ENCODE measurements around the gene ERFL. TPM values are rescaled to one million over a fixed set of nuclear protein-coding genes. Genes with fewer than 3 reads are reported as not detected.

ERFL gene
- total and polyA plus RNA-seq, 12 donors, result 0.10 TPM; not detected in 11

DNA sequence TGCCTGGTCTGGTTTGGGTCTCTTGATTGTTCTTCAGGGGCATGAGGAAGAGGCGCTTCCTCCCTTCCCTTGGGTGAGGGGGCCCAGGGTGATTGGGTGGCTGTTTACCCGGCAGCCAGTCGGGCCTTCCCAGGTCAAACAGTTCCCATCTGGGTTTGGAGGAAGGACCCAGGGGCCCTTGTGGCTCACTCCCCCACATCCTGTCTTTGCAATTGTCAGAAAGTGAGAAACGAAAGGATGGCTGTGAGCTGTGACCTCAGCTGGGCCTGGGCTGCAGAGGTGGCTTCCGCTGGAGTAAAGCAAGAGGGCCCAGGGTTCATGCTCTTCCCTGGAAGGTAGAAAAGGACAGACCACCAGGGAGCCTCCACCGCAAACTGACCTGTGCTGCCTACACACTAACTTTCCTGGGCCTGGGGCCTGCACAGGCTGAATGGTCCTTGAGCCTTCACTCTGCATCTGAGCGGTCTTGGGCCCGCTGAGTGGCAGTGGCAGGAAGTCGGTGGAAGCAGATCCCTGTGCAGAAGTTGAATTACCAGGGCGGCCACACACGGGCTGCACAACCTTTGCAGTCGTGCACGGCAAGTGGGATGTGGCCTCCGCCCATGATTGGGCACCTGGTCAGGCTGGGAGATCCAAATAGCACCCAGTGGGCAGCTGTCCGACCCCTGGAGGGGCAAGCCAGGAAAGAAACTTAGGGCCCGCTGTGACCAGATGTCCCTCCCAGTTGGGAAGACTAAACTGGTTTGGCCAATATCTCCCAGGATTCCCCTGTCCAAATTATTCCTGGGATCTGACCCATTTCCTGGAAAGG is 56.5 kb downstream of the ERFL start:
- peak overlapping the region in 1 of 5 donors; percentile 1 for H3K27ac ChIP-seq
- H3K4me1 ChIP-seq (replicated peaks in 1 of 2), result no peaks in the 10 kb centered on the region

DNA sequence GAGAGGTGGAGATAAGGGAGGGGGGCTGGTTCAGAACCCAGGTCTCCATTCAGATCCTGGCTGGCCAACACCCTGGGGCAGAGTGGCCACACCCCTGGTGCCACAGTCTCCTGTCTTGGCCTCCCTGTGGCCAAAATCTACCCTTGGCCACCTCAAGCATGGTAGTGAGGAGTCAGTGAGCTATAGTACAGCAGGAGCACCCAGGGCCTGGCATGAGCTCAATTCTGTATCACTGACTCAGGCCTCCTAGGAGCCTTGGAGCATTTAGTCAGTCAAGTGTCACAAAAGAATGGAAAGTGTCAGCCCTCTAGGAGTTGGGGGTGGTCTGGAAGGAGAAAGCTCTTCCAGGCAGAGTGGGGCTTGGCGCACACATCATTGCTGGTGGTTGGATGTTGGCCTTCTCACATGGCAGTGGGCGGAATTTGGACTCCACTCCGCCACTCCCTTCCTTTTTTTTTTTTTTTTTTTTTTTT is 57.8 kb downstream of the ERFL start:
- Histone ChIP-seq H3K4me1 (replicated peaks in 1 of 2) (no peaks in the 10 kb centered on the region), H3K27me3 (no peaks in the 10 kb centered on the region), H3K9me3 (replicated peaks in 1 of 3) (no peaks in the 10 kb centered on the region), H3K27ac (no peak overlapping the region), H3K36me3 (replicated peaks in 1 of 2) (peaks cover 0 to 65% of the 10 kb centered on the region in 2 donors), H3K4me3 (no peak overlapping the region)
- no peak for TF ChIP-seq POLR2A (IDR thresholded peaks at IDR 0.05)
- TF ChIP-seq, protein P1, sequence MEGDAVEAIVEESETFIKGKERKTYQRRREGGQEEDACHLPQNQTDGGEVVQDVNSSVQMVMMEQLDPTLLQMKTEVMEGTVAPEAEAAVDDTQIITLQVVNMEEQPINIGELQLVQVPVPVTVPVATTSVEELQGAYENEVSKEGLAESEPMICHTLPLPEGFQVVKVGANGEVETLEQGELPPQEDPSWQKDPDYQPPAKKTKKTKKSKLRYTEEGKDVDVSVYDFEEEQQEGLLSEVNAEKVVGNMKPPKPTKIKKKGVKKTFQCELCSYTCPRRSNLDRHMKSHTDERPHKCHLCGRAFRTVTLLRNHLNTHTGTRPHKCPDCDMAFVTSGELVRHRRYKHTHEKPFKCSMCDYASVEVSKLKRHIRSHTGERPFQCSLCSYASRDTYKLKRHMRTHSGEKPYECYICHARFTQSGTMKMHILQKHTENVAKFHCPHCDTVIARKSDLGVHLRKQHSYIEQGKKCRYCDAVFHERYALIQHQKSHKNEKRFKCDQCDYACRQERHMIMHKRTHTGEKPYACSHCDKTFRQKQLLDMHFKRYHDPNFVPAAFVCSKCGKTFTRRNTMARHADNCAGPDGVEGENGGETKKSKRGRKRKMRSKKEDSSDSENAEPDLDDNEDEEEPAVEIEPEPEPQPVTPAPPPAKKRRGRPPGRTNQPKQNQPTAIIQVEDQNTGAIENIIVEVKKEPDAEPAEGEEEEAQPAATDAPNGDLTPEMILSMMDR (IDR thresholded peaks at IDR 0.05), result no peak
- 52 to 89% (median 80%) methylated on average over 2 to 3 of the region's 3 CpGs for whole genome bisulfite sequencing, 4 donors
- intact Hi-C loops (cut with DNase I), result loop anchor here in 1 of 2 donors (10.0 kb wide), 1 partner anchor 84 kb away; the partner anchor contains the start of gene RABAC1
- peak in 2 of 7 donors; percentile 21 to 37 for DNase-seq

More for the DNA sequence above, 56.5 kb downstream of the ERFL start:
- no peak overlapping the region for H3K4me3 ChIP-seq
- H3K9me3 ChIP-seq (replicated peaks in 1 of 3), result no peaks in the 10 kb centered on the region
- 62 to 73% (median 64%) methylated on average over 10 to 16 of the region's 16 CpGs for WGBS, 4 donors
- H3K36me3 ChIP-seq (replicated peaks in 1 of 2), result peaks cover 0 to 54% of the 10 kb centered on the region in 2 donors
- intact Hi-C loops (cut with DNase I), result loop anchor here in 1 of 2 donors (10.0 kb wide), 1 partner anchor 83 kb away; the partner anchor contains the start of gene RABAC1
- no peaks in the 10 kb centered on the region for H3K27me3 ChIP-seq
- DNase-seq, result no peak
- TF ChIP-seq POLR2A (IDR thresholded peaks at IDR 0.05), result no peak
- TF ChIP-seq, protein P1 (IDR thresholded peaks at IDR 0.05), result no peak

DNA sequence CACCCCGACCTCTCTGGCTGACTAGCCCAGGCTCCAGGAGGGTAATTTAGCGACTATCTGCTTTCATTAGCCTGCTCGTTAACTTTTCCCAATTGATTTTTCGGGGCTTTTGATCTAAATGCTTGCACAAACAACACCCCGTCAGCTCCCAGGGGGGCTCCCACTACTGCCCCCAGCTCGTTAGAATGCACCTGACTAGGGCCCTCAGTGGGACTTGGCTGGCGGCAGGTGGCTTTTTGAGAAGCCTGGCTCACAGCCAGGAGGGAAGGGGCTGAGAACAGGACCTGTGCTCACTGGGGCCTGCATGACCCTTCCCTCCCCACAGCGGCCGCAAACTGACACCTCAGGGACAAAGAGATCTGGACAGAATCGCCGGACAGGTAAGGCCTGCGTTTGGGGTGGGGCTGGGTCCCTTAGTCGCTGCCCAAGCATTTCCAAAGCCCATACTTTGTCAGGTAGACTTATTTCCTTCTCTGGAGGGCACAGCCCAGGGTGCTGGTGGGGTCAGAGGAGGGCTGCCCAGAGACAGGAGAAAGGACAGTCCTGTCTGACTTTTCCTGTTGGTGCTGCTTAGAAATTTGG is 58.8 kb downstream of the ERFL start:
- no peak overlapping the region for H3K4me3 ChIP-seq
- H3K27ac ChIP-seq, result no peak overlapping the region
- H3K9me3 ChIP-seq (replicated peaks in 1 of 3), result no peaks in the 10 kb centered on the region
- TF ChIP-seq POLR2A (IDR thresholded peaks at IDR 0.05), result no peak
- TF ChIP-seq, protein P1 (IDR thresholded peaks at IDR 0.05), result no peak
- peaks cover 0 to 75% of the 10 kb centered on the region in 2 donors for H3K36me3 ChIP-seq (replicated peaks in 1 of 2)
- no peak for DNase-seq
- H3K27me3 ChIP-seq, result no peaks in the 10 kb centered on the region
- intact Hi-C loops (cut with DNase I), result no loop called here
- H3K4me1 ChIP-seq (replicated peaks in 1 of 2), result no peaks in the 10 kb centered on the region
- WGBS, 4 donors, result 84 to 85% (median 85%) methylated on average over 12 to 13 of the region's 13 CpGs

DNA sequence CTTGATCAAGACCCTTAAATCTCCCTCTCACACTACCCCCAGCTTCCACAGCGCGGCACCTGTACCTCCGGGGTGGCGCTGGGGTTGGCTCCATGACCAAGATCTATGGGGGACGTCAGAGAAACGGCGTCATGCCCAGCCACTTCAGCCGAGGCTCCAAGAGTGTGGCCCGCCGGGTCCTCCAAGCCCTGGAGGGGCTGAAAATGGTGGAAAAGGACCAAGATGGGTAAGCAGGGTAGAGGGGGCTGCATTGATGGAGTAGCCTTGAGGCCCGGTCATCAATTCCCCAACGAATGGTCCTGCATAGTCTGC is 59.3 kb downstream of the ERFL start:
- Histone ChIP-seq H3K9me3 (replicated peaks in 1 of 3) (no peaks in the 10 kb centered on the region), H3K36me3 (replicated peaks in 1 of 2) (peaks cover 0 to 80% of the 10 kb centered on the region in 2 donors), H3K27ac (no peak overlapping the region), H3K4me3 (no peak overlapping the region), H3K4me1 (replicated peaks in 1 of 2) (peaks cover 0 to 4% of the 10 kb centered on the region in 2 donors), H3K27me3 (no peaks in the 10 kb centered on the region)
- TF ChIP-seq POLR2A (IDR thresholded peaks at IDR 0.05), result no peak
- TF ChIP-seq, protein P1 (IDR thresholded peaks at IDR 0.05), result no peak
- WGBS, 4 donors, result 81 to 86% (median 83%) methylated on average over 12 of the region's 12 CpGs
- DNase-seq, result no peak
- intact Hi-C loops (cut with DNase I), result no loop called here

Data from adrenal gland (tissue), 12 donors.